Brain microvascular endothelial cell (primary cell): ENCODE measurements around the gene MTA2.
A peak's percentile ranks its signal among the peaks of the same experiment; 100 is the strongest.
"Not testable (repeated sequence)": the region's sequence is repeated elsewhere in the genome, so short reads cannot be mapped to it uniquely, and the experiment has no call there.

Experiments used
- DNase-seq: peaks from one replicate; pipeline ENCODE4 v3.0.0-alpha.2; 2020
- H3K27ac ChIP-seq: fragments of 250-450 bp; sonication (Bioruptor Pico); 2 replicates; pipeline ENCODE4 v1.5.1; 2020; ENCODE audit warnings: mild to moderate bottlenecking, moderate library complexity
- H3K27me3 ChIP-seq: fragments of 250-450 bp; sonication (Bioruptor Pico); replicated peaks from 2 replicates; pipeline ENCODE4 v1.5.1; 2020; ENCODE audit warnings: mild to moderate bottlenecking
- H3K36me3 ChIP-seq: fragments of 250-450 bp; sonication (Bioruptor Pico); replicated peaks from 2 replicates; pipeline ENCODE4 v1.5.1; 2020; ENCODE audit warnings: mild to moderate bottlenecking
- H3K4me3 ChIP-seq: 2 replicates; pipeline ENCODE4 v1.5.1; 2011; ENCODE audit warnings: low read depth, mild to moderate bottlenecking, control low read depth, low read length, moderate library complexity
- CTCF ChIP-seq: IDR thresholded peaks from 2 replicates; pipeline ENCODE4 v1.5.1; 2011; ENCODE audit warnings: low read depth, mild to moderate bottlenecking, moderate library complexity, low read length, control low read depth, inconsistent platforms; ENCODE audit errors: missing control alignments
- in situ Hi-C: cut with HindIII; loops from 2 replicates; pipeline ENCODE4 v1.10.0; 2017; ENCODE audit warnings: low sequenced_read_pairs, low pct_ligation_motif_present

MTA2 gene

DNA sequence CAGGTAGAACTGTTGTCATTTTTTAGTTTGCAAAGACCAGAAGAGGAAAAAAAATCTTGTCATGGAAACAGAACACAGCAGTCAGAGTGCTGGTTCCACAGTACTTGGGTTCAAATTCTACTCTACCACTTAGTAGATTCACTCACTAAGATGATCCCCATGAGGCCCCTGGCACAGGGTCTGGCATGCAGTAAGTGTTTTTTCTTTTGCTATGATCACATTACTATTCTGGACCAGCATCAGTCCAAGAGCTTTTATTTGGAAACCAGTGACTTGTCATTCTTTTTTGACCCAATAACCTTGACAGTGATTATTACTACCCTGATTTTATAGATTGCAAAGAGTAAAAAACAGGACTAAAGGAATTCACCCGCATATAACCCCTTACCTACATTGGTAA, 32.1 kb downstream of the MTA2 start:
- no peak overlapping the region for H3K4me3 ChIP-seq

GRCh38 chr11:62567018-62567633, 34.5 kb downstream of the MTA2 start:
- no peak for TF ChIP-seq CTCF
- H3K27me3 ChIP-seq = no peaks in the 10 kb centered on the region
- in situ Hi-C loops = loop anchor here (25.0 kb wide), 1 partner anchor 180 kb away; no protein-coding TSS in a partner anchor
- peaks cover 93% of the 10 kb centered on the region for H3K36me3 ChIP-seq
- no peak overlapping the region for H3K27ac ChIP-seq
- no peak overlapping the region for H3K4me3 ChIP-seq
- DNase-seq = no peak

More for the DNA sequence above, 32.1 kb downstream of the MTA2 start:
- no peak for DNase-seq
- Histone ChIP-seq H3K27me3 (no peaks in the 10 kb centered on the region), H3K27ac (no peak overlapping the region), H3K36me3 (peaks cover 78% of the 10 kb centered on the region)
- no peak for TF ChIP-seq CTCF
- in situ Hi-C loops = loop anchor here (25.0 kb wide), 1 partner anchor 182 kb away; no protein-coding TSS in a partner anchor

- in situ Hi-C loops = loop anchor here (25.0 kb wide), 1 partner anchor 179 kb away; no protein-coding TSS in a partner anchor
- TF ChIP-seq CTCF = no peak
- no peak for DNase-seq
- no peak overlapping the region for H3K4me3 ChIP-seq
- no peaks in the 10 kb centered on the region for H3K27me3 ChIP-seq
- no peak overlapping the region for H3K27ac ChIP-seq
- peaks cover 90% of the 10 kb centered on the region for H3K36me3 ChIP-seq
These were observed 35.4 kb downstream of the MTA2 start for GRCh38 chr11:62566247-62566646.

DNA sequence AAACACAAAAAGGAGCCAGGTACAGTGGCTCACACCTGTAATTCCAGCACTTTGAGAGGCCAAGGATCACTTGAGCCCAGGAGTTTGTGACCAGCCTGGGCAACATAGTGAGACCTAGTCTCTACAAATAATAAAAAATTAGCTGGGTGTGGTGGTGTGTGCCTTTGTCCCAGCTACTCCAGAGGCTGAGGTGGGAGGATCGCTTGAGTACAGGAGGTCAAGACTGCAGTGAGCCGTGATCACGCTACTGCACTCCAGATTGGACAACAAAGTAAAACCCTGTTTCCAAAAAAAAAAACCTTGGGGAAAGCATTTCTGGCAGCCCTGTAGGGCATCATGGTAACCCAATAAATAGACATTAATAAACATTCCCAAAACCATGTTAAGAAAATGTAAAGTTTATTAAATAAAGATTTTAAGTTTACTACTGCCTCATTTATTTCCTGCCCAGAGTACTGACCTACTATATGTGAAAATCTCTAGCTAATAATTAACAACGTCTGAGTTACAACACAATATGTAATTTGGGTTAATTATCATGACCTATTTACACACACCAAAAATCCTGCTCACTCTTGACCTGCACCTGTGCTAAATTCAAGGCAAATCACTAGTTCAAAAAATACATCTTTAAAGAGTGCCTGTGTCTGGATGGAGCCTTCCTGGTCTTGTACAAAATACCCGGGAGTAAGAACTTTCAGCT, 36.4 kb downstream of the MTA2 start:
- no peak for DNase-seq
- Histone ChIP-seq H3K27me3 (no peaks in the 10 kb centered on the region), H3K27ac (no peak overlapping the region), H3K36me3 (peaks cover 84% of the 10 kb centered on the region), H3K4me3 (no peak overlapping the region)
- in situ Hi-C loops = loop anchor here (25.0 kb wide), 1 partner anchor 178 kb away; no protein-coding TSS in a partner anchor
- TF ChIP-seq CTCF = no peak

- H3K27ac ChIP-seq, DNase-seq, H3K4me3 ChIP-seq, H3K27me3 ChIP-seq: not testable (repeated sequence)
- peaks cover 81% of the 10 kb centered on the region for H3K36me3 ChIP-seq
- in situ Hi-C loops = loop anchor here (25.0 kb wide), 1 partner anchor 174 kb away; no protein-coding TSS in a partner anchor
These were observed 39.9 kb downstream of the MTA2 start for GRCh38 chr11:62561677-62562230.

DNA sequence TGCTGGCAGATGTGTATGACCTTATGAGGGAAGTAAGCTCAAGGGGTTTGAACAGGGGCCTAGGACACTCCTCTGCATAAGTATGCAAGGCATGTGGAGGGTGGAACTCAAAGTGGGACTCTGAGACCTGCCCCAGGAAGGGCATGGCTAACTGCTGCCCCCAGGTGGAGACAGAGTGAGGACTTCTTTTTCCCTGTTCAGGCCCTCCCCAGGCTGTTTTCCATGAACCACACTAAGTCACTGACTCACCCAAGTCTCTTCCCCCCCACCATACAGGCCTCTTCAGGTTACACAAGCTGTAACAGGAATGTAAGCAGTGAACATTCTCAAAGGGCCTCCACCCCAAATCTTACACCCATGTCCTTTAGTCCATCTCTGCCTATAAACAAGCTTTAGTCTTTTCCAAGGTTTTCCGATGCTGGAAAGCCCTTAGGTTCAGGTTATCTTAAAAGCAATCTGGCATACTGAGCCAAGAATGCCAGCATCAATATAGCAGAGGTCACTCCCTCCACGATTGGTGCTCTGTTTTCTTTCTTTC, 41.0 kb downstream of the MTA2 start:
- H3K27ac ChIP-seq = peak overlapping the region; percentile 21
- DNase-seq = peak; percentile 96
- no peaks in the 10 kb centered on the region for H3K27me3 ChIP-seq
- in situ Hi-C loops = loop anchor here (25.0 kb wide), 1 partner anchor 173 kb away; no protein-coding TSS in a partner anchor
- H3K36me3 ChIP-seq = peaks cover 70% of the 10 kb centered on the region
- peak; percentile 93 for TF ChIP-seq CTCF
- H3K4me3 ChIP-seq = no peak overlapping the region

- H3K4me3 ChIP-seq, H3K27me3 ChIP-seq, H3K27ac ChIP-seq, DNase-seq: not testable (repeated sequence)
- H3K36me3 ChIP-seq = peaks cover 60% of the 10 kb centered on the region
- in situ Hi-C loops = loop anchor here (25.0 kb wide), 1 partner anchor 172 kb away; no protein-coding TSS in a partner anchor
These were observed 42.0 kb downstream of the MTA2 start for GRCh38 chr11:62559626-62560025.
